Thyroid gland (tissue), 4 donors: Measurements from ENCODE around the gene TEKT2. TPM values are rescaled to one million over a fixed set of nuclear protein-coding genes. Genes with fewer than 3 reads are reported as not detected.

Experiments
- DNase-seq, 2 donors: peaks; one replicate each; pipeline ENCODE4 v3.0.0-alpha.2; 2019
- H3K27ac ChIP-seq, 3 donors: fragments of 200-600 bp; sonication (generic); 1 replicate in 2 of 3; 2 replicates in 1 of 3; pipeline ENCODE4 v1.5.1; 2016 to 2019; ENCODE audit warnings: mild to moderate bottlenecking in 1 of 3, moderate library complexity in 1 of 3
- H3K27me3 ChIP-seq: fragments of 200-600 bp; sonication (generic); one replicate; pipeline ENCODE4 v1.5.1; 2019
- H3K36me3 ChIP-seq, 2 donors: fragments of 200-600 bp; sonication (generic); one replicate each; pipeline ENCODE4 v1.5.1; 2016 to 2019
- H3K4me1 ChIP-seq, 2 donors: fragments of 200-600 bp; sonication (generic); one replicate each; pipeline ENCODE4 v1.5.1; 2017 to 2019
- H3K4me3 ChIP-seq, 3 donors: fragments of 200-600 bp; sonication (generic); replicated peaks in 1 of 3; 1 replicate in 2 of 3; 2 replicates in 1 of 3; pipeline ENCODE4 v1.5.1; 2016; ENCODE audit warnings: mild to moderate bottlenecking in 1 of 3
- H3K9me3 ChIP-seq: fragments of 200-600 bp; sonication (generic); one replicate; pipeline ENCODE4 v1.5.1; 2017
- POLR2A ChIP-seq, 2 donors: fragments of 450-650 bp; IDR thresholded peaks; one replicate each; pipeline ENCODE4 v1.6.1; 2017; ENCODE audit warnings: antibody characterized with exemption in 2 of 2, mild to moderate bottlenecking in 2 of 2, moderate library complexity in 1 of 2
- WGBS, 2 donors: methylation state at CpG; one replicate each; pipeline ENCODE4 v1.1.5; 2017; 5-methylcytosine and 5-hydroxymethylcytosine counted together
- intact Hi-C: fragments of 100-400 bp; cut with DNase I; formaldehyde crosslinking; loops from one replicate; pipeline ENCODE4 v1.15.1; 2023
- total RNA-seq, 4 donors: library from RNA; depleted of rRNA; stranded (reverse); fragments of >200 nt; gene quantifications; one replicate each; pipeline ENCODE4 v1.2.3, GENCODE V29; 2016
- TF ChIP-seq, protein P1 (sequence below), 6 experiments: fragments of 200-600 bp in 3 of 6; fragments of 450-650 bp in 3 of 6; sonication (generic) in 3 of 6; IDR thresholded peaks; one replicate each; pipeline ENCODE4 v1.5.1; 2016 to 2019; ENCODE audit warnings: antibody characterized with exemption in 6 of 6, mild to moderate bottlenecking in 2 of 6, inconsistent platforms in 1 of 6, moderate library complexity in 1 of 6

TEKT2 gene
- total RNA-seq, 4 donors from 2014 or later = 0.89 to 4.0 (median 1.9) TPM

DNA sequence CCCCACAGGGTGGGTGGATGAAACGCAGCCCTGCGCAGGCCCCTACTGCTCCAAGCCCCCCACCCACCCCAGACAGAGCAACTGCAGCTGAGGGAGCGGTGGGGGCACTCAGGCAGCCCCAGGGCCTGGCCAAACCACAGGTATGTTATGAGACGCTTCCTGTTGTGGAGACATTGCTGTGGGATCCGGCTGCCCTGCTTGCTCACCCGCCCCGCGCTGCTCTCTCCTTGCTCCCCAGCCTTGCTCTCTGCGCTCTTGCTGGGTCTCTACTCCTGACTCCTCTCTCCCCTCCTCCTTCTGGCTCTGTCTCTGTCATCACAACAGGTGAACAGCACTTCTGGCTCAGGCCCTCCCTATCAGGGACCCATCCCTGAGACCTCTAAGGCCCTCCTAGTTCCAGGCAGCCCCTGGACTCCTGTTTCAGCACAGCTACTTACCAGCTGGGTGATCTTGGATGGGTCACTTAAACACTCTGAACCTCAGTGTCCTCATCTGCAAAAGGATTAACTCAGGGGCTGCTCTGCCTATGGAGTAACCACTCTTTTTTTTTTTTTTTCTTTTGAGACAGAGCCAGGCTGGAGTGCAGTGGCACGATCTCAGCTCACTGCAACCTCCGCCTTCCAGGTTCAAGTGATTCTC lies 25.3 kb downstream of the TEKT2 start:
- no peaks in the 10 kb centered on the region for H3K36me3 ChIP-seq
- no peaks in the 10 kb centered on the region for H3K9me3 ChIP-seq
- intact Hi-C loops = no loop called here
- WGBS, 2 donors = 84 to 85% methylated on average over 7 to 10 of the region's 11 CpGs
- TF ChIP-seq POLR2A (IDR thresholded peaks at IDR 0.05) = no peak
- TF ChIP-seq, protein P1, sequence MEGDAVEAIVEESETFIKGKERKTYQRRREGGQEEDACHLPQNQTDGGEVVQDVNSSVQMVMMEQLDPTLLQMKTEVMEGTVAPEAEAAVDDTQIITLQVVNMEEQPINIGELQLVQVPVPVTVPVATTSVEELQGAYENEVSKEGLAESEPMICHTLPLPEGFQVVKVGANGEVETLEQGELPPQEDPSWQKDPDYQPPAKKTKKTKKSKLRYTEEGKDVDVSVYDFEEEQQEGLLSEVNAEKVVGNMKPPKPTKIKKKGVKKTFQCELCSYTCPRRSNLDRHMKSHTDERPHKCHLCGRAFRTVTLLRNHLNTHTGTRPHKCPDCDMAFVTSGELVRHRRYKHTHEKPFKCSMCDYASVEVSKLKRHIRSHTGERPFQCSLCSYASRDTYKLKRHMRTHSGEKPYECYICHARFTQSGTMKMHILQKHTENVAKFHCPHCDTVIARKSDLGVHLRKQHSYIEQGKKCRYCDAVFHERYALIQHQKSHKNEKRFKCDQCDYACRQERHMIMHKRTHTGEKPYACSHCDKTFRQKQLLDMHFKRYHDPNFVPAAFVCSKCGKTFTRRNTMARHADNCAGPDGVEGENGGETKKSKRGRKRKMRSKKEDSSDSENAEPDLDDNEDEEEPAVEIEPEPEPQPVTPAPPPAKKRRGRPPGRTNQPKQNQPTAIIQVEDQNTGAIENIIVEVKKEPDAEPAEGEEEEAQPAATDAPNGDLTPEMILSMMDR (IDR thresholded peaks at IDR 0.05) = no peak
- H3K4me3 ChIP-seq = no peak overlapping the region
- no peak for DNase-seq
- no peaks in the 10 kb centered on the region for H3K27me3 ChIP-seq
- peaks cover 0 to 6% of the 10 kb centered on the region in 2 donors for H3K4me1 ChIP-seq
- H3K27ac ChIP-seq = no peak overlapping the region

DNA sequence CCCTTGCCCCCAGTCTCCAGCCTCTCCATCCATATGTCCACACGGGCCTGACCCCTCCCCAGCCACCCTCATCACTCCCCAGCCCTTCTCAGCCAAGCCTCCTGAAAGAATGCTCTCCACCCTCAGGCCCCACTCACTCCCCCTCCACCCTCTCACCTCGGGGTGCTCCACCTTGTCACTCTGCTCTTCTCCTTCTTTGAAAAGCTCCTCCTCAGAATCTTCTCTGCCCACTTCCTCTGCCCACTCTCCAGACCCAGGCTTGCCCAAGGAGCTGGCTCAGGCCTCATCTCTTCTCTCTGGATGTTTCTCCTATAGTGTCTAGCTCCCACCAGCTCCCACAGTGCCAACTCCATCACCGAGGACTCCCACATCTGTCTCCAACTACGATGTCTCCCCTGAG lies 27.3 kb downstream of the TEKT2 start:
- intact Hi-C loops = no loop called here
- H3K27ac ChIP-seq = no peak overlapping the region
- TF ChIP-seq POLR2A (IDR thresholded peaks at IDR 0.05) = no peak
- TF ChIP-seq, protein P1 (IDR thresholded peaks at IDR 0.05) = no peak
- H3K4me1 ChIP-seq = peaks cover 0 to 6% of the 10 kb centered on the region in 2 donors
- no peaks in the 10 kb centered on the region for H3K27me3 ChIP-seq
- DNase-seq = no peak
- 60 to 63% methylated on average over 4 of the region's 4 CpGs for WGBS, 2 donors
- no peaks in the 10 kb centered on the region for H3K9me3 ChIP-seq
- H3K36me3 ChIP-seq = no peaks in the 10 kb centered on the region
- H3K4me3 ChIP-seq = no peak overlapping the region

DNA sequence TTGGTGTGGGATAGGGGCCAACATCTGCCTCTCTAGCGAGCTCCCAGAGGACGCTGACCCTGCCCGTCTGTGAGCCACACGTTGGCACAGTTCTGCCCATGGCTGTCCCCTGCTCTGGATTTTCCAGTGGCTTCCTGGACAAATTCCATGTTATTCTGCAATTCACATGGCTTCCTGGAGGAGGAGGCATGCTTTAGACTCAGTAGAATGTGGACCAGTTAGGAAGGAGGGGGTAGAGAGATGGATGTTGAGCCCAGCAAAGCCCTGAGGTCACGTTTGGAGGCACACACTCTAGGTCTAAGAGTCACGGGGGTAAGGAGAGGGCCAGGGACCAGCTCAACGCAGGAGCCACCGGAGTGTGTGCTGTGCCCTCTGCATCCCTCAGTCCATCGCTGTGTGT lies 28.9 kb downstream of the TEKT2 start:
- no peak for DNase-seq
- no peaks in the 10 kb centered on the region for H3K36me3 ChIP-seq
- H3K4me1 ChIP-seq = peaks cover 0 to 6% of the 10 kb centered on the region in 2 donors
- 88 to 92% methylated on average over 9 of the region's 9 CpGs for WGBS, 2 donors
- TF ChIP-seq, protein P1 (IDR thresholded peaks at IDR 0.05) = no peak
- TF ChIP-seq POLR2A (IDR thresholded peaks at IDR 0.05) = no peak
- H3K27ac ChIP-seq = no peak overlapping the region
- no peaks in the 10 kb centered on the region for H3K27me3 ChIP-seq
- intact Hi-C loops = no loop called here
- H3K4me3 ChIP-seq = no peak overlapping the region
- no peaks in the 10 kb centered on the region for H3K9me3 ChIP-seq

DNA sequence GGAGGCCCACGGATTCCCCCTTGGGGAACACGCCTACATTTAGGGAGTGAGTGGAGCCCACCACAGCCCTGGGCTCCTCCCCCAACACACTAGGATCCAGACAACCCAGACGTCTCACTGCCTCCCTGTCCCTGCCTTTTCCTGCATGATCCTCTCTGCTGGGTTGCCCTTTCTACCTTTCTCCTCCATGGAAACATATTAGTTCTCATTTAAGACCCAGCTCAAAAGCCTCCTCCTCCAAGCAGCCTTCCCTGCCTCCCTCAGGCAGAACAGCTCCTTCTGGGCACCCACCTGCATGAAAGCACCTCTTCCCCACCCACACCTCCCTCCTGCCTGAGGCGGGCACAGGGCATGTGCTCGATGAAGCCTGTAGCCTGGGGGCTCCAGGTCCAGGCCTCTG lies 30.5 kb downstream of the TEKT2 start:
- Histone ChIP-seq H3K27me3 (no peaks in the 10 kb centered on the region), H3K4me3 (no peak overlapping the region), H3K4me1 (peaks cover 0 to 6% of the 10 kb centered on the region in 2 donors), H3K36me3 (no peaks in the 10 kb centered on the region), H3K27ac (no peak overlapping the region), H3K9me3 (no peaks in the 10 kb centered on the region)
- intact Hi-C loops = no loop called here
- DNase-seq = no peak
- 68 to 73% methylated on average over 5 of the region's 5 CpGs for WGBS, 2 donors
- no peak for TF ChIP-seq POLR2A (IDR thresholded peaks at IDR 0.05)
- TF ChIP-seq, protein P1 (IDR thresholded peaks at IDR 0.05) = no peak

DNA sequence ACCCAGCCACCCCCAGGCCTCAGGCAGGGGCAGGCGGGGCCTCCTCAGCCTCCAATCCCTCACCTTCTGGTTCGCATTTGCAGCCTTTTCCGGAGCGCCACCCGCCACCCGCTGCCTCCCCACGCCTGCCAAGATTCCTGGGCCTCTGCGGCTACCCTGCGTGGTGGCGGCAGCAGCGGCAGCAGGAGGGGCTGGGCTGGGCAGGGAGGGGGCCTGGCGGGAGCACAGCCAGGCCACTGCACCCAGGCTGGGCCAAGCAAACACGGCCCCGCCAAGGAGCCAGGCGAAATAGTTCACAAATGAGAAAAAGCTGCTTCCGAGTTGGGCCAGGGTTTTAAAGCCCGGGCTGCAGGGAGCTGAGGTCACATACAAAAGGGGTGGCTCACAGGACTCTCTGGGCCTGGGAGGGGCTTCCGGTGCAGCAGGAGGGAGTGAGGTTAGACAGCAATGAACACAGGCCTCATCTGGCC lies 31.3 kb downstream of the TEKT2 start:
- Histone ChIP-seq H3K27ac (no peak overlapping the region), H3K4me1 (peaks cover 0 to 6% of the 10 kb centered on the region in 2 donors), H3K27me3 (no peaks in the 10 kb centered on the region), H3K4me3 (no peak overlapping the region), H3K9me3 (no peaks in the 10 kb centered on the region), H3K36me3 (no peaks in the 10 kb centered on the region)
- TF ChIP-seq, protein P1 (IDR thresholded peaks at IDR 0.05) = no peak
- no peak for TF ChIP-seq POLR2A (IDR thresholded peaks at IDR 0.05)
- 81 to 82% methylated on average over 7 to 17 of the region's 18 CpGs for WGBS, 2 donors
- DNase-seq = no peak
- intact Hi-C loops = no loop called here
